ENCODE data around the gene NAT14.

The NAT14 gene

DNA sequence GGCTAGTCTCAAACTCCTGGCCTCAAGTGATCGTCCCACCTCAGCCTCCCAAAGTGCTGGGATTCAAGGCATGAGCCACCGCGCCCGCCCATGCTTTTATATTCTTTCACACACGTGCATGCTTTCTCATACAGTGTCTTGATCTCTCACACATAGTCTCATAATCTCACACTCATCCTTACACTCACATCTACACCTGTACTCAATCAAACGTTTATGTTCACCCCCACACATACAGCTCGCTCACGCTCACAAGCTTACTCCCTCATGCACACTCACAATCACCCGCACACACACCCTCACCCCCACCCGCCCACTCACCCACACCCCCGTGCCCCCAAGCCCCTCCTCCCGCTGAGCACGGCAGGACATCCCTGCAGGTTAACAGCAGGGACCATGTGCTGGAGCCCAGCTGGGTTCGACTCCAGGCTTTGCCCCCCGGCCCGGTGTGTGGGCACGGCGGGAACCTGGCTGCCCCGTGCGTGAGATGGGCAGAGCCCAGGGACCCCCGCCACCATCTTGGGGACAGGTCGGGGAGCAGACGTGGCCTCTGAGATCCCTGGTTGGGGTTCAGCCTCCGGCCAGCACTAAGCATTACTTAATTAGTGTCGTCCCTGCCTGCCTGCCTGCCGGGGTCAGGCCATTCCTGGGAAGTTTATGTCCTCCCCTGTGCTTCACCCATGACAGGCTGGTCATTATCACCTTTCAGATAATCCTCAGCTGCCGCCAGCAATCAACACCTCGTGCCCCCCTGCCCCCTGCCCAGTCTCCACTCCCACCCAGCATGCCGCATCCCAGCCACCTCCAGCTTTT lies 40.5 kb downstream of the NAT14 start:
- no peak overlapping the region for H3K4me3 ChIP-seq (ENCODE audit: low read length)
- TF ChIP-seq, protein P1, sequence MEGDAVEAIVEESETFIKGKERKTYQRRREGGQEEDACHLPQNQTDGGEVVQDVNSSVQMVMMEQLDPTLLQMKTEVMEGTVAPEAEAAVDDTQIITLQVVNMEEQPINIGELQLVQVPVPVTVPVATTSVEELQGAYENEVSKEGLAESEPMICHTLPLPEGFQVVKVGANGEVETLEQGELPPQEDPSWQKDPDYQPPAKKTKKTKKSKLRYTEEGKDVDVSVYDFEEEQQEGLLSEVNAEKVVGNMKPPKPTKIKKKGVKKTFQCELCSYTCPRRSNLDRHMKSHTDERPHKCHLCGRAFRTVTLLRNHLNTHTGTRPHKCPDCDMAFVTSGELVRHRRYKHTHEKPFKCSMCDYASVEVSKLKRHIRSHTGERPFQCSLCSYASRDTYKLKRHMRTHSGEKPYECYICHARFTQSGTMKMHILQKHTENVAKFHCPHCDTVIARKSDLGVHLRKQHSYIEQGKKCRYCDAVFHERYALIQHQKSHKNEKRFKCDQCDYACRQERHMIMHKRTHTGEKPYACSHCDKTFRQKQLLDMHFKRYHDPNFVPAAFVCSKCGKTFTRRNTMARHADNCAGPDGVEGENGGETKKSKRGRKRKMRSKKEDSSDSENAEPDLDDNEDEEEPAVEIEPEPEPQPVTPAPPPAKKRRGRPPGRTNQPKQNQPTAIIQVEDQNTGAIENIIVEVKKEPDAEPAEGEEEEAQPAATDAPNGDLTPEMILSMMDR (IDR thresholded peaks at IDR 0.05; ENCODE audit: insufficient read depth, low read depth, low read length, missing control alignments): no peak
- no peak for DNase-seq (ENCODE audit: low read depth)

DNA sequence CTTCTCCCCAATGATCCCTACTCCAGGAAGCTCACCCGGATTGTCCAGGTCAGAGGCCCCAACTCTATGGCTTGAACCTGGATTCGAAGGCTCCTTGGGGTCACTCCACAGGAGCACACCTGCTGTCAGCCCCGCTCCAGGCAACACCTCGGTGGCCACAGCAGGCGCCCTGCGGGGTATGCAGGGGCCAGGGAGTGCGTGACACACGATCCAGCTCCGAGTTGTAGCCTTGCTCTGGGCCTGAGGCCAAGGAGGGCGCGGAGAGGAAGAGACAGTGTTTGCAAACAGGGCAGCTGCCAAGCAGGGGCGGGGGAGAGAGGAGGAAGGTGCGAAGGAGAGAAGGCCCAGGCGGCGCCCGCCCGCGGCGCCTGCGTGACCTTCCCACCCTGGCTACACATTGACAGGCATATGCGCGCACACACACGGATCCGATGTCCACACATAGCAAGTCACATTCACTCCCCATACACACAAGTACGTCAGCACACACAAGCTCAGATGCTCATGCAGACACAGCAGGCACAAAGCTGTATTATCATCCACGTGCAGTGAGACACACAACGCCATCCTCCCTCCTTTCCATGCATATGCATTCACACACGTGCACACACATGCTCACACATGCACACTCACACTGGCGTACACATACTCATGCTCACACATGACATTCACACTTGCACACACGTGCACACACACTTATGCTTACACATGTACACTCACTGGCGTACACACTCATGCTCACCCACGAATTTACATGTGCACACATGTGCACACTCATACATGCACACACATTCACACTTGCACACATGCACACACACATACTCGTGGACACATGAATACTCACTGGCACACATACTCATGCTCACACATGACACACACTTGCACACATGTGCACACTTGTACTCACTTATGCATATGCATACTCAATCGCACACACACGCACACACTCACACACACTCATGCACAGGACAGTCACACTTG lies 41.5 kb downstream of the NAT14 start:
- TF ChIP-seq, protein P1 (IDR thresholded peaks at IDR 0.05; ENCODE audit: insufficient read depth, low read depth, low read length, missing control alignments): no peak
- no peak overlapping the region for H3K4me3 ChIP-seq (ENCODE audit: low read length)
- peak; percentile 43 for DNase-seq (ENCODE audit: low read depth)

DNA sequence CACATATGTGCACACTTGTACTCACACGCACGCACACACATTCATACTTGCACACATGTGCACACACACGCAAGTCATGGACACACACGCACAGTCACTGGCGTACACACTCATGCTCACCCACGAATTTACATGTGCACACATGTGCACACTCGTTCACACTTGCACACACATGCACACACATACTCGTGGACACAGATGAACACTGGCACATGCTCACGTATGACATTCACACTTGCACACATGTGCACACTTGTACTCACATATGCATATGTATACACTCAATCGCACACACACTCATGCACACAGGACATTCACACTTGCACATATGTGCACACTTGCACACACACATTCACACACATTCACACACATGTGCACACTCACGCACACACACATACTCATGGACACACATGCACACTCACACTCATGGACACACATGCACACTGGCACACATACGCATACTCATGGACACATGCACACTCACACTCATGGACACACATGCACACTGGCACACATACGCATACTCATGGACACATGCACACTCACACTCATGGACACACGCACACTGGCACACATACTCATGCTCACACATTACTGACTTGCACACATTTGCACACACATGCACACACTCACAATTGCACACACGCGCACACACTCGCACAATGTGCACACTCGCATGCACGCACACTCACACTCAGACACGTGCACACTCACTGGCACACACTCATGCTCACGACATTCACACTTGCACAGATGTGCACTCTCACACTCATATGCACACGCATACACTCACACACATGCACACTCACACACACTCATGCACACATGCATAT lies 42.4 kb downstream of the NAT14 start:
- H3K4me3 ChIP-seq (ENCODE audit: low read length): no peak overlapping the region
- TF ChIP-seq, protein P1 (IDR thresholded peaks at IDR 0.05; ENCODE audit: insufficient read depth, low read depth, low read length, missing control alignments): no peak
- DNase-seq (ENCODE audit: low read depth): no peak

DNA sequence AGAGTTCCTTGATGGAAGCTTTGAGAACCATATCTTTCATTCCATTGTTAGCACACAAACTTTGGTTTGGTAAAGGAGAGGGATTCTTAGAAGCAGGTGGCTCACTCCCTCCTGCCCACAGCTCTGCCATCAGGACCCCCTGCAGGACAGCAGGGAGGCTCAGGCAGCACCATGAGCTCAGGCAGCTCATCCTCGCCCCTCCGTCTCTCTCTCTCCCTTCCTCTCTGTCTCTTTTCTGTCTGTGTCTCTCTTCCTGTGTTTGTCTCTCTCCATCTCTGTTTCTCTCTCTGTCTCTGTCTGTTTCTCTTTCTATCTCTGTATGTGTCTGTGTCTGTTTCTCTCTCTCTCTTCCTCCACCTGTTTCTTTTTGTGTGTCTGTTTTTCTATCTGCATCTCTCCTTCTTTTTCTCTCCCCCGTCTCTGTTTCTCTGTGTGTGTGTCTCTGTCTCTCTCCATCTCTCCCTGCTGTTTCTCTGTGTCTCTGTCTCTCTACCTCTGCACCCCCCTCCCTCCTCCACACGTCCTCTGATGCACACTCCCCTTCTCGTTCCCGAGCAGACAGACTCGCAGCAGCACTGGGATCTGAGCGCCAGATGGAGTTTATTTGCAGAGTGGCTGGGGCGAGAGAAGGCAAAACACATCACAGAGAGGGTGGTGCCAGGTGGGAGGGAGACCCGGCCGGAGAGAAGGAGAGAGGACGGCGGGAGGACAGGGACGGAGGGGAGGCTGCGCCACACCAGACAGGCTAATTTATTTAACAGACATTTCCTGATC lies 43.2 kb downstream of the NAT14 start:
- DNase-seq (ENCODE audit: low read depth): no peak

GRCh38 chr19:55529636-55530234 lies 44.7 kb downstream of the NAT14 start:
- no peak for DNase-seq (ENCODE audit: low read depth)
- TF ChIP-seq, protein P1 (IDR thresholded peaks at IDR 0.05; ENCODE audit: insufficient read depth, low read depth, low read length, missing control alignments): no peak
- no peak overlapping the region for H3K4me3 ChIP-seq (ENCODE audit: low read length)

More for the DNA sequence above, 43.2 kb downstream of the NAT14 start:
- TF ChIP-seq, protein P1 (IDR thresholded peaks at IDR 0.05; ENCODE audit: insufficient read depth, low read depth, low read length, missing control alignments): no peak
- no peak overlapping the region for H3K4me3 ChIP-seq (ENCODE audit: low read length)
